Cardiac fibroblast (primary cell): ENCODE results near the gene PIM3.

Source experiments
- DNase-seq, 2 donors: peaks; one replicate each; pipeline versions ENCODE4 v3.0.0 to v3.0.0-alpha.2; 2010; ENCODE audit warnings: low read depth in 2 of 2
- H3K4me3 ChIP-seq, 2 donors: replicated peaks in 1 of 2; 1 replicate in 1 of 2; 2 replicates in 1 of 2; pipeline ENCODE4 v1.5.1; 2011; ENCODE audit warnings: low read depth in 2 of 2, low read length in 2 of 2, mild to moderate bottlenecking in 2 of 2, moderate library complexity in 1 of 2
- TF ChIP-seq, protein P1 (sequence below): IDR thresholded peaks from one replicate; pipeline ENCODE4 v1.5.1; 2011; ENCODE audit warnings: low read depth, mild to moderate bottlenecking, low read length, inconsistent platforms

Gene PIM3

DNA sequence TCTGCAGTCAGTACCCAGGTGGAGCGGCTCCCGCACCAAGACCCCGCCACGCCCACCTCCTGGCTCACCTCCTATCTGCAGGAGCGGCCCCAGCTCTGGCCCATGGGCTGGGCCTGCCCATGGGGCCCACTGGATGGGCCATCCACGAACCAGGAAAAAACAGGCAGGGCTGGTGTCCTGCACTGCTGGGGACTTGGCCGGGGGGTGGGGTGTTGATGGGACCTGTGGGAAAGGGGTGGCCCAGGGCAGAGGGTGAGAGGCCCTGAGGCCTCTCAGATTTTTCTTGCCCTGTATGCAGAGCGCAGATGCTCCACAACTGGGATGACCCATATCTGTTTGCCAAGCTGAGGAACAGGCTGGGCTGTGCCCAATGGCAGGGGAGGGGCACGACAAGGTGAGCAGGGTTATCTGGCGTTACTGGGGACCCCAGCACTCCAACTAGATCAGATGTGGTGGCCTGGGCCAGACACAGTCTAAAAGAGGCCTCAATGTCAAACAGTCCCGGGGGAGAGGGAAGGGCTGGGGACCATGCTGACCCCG lies 2.7 kb upstream of the PIM3 start:
- TF ChIP-seq, protein P1, sequence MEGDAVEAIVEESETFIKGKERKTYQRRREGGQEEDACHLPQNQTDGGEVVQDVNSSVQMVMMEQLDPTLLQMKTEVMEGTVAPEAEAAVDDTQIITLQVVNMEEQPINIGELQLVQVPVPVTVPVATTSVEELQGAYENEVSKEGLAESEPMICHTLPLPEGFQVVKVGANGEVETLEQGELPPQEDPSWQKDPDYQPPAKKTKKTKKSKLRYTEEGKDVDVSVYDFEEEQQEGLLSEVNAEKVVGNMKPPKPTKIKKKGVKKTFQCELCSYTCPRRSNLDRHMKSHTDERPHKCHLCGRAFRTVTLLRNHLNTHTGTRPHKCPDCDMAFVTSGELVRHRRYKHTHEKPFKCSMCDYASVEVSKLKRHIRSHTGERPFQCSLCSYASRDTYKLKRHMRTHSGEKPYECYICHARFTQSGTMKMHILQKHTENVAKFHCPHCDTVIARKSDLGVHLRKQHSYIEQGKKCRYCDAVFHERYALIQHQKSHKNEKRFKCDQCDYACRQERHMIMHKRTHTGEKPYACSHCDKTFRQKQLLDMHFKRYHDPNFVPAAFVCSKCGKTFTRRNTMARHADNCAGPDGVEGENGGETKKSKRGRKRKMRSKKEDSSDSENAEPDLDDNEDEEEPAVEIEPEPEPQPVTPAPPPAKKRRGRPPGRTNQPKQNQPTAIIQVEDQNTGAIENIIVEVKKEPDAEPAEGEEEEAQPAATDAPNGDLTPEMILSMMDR: no peak
- no peak for DNase-seq

DNA sequence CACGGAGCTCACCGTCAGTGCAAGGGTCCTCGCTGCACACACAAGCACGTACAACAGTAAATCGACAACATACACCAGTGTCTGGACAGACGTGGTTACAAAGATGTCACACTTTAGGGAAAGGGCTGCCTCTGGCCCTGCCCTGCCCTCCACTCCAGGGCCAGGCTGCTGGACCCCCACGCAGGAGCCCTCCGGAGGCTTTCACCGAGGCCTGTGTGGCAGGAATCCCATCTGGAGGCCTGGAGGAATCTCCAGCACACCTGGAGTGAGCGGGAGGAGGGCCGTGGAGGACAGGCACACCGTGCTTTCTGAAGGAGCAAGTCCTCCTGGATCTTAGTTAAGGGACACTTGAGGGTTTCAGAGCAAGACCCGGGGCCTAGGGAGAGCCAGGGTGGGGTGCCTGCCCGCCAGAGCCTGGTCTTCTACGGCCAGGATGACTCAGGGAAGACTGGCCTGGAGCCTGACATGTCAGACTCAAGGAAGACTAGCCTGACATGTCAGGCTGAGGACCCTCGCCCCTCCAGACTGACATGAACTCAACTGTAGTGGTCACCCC lies 2.1 kb upstream of the PIM3 start:
- DNase-seq: no peak
- no peak overlapping the region for H3K4me3 ChIP-seq
- TF ChIP-seq, protein P1: no peak

More for the DNA sequence above, 2.7 kb upstream of the PIM3 start:
- H3K4me3 ChIP-seq: no peak overlapping the region

DNA sequence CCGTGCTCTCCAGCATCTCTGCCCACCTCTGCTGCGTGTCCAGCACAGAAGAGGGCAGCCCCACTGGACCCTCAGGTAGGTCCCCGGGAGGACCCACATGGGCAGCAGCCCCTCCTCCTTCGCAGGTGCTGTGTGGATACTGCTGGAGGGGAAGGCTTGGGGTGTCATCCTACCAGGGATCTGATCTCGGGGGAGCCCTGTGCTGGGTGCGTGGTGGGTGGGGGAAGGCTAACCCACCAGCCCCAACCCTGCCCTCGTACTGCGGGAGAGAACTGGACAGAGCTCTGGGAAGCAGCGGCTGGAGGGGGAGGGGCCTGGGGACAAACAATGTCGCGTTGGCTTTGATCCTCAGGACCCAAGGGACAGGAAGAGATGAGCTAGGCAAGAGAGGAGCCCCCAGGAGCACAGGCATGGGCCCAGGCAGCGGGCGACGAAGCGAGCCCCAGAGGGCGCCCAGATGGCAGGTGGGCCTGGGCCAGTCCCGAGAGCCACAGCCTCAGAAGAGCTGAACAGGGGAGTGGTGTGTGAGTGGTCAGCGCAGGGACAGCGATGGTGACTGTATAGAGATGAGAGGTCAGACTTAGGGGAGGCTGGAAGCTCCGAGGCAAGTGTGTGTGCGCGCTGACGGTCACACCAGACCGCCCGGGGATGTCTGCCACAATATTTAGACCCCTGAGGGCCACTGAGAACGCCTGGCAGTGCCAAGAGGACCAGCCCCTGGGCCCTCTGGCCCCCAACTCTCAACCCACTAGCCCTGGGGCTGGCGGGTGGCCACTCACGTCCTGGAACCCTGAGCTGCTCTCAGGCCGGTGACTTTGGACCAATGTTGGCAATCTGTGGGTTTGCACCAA lies 1.4 kb upstream of the PIM3 start:
- H3K4me3 ChIP-seq: peak overlapping the region in 1 of 2 donors; percentile 72
- DNase-seq: no peak
- TF ChIP-seq, protein P1: no peak

DNA sequence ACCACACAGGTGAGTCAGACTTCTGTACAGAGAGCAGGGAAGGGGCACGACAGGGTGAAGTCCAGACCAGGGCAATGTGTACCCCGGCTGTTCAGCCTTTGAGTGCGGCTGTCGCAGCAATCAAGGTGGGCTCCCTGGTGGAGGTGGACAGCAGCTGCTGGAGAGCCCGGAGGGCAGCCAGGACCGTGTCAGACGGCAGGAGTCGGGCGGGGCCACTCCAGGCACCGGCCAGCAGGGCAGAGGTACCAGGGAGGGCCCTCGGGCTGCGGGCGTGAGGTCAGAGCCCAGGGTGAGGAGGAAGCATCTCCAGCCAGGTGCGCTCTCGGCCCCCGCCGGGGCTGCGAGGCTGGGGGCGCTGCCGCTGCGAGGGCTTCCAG lies 802 bp upstream of the PIM3 start:
- H3K4me3 ChIP-seq: peak overlapping the region; percentile 44 to 72
- DNase-seq: peak in 1 of 2 donors; percentile 49
- TF ChIP-seq, protein P1: no peak

DNA sequence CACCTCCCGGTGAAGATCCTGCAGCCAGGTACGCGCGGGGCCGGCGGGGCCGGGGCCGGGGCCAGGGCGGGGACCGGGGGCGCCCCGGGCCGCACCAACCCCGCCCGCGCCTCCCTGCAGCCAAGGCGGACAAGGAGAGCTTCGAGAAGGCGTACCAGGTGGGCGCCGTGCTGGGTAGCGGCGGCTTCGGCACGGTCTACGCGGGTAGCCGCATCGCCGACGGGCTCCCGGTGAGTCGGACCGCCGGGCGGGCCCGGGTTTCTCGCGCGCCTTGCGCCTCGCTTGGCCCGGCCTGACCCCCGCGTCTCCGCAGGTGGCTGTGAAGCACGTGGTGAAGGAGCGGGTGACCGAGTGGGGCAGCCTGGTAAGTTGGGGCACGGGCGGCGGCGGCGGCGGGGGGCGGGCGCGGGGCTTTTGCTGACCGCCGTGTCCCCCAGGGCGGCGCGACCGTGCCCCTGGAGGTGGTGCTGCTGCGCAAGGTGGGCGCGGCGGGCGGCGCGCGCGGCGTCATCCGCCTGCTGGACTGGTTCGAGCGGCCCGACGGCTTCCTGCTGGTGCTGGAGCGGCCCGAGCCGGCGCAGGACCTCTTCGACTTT lies 531 bp downstream of the PIM3 start:
- DNase-seq: peak; percentile 31 to 48
- peak overlapping the region; percentile 72 to 89 for H3K4me3 ChIP-seq
- TF ChIP-seq, protein P1: no peak

DNA sequence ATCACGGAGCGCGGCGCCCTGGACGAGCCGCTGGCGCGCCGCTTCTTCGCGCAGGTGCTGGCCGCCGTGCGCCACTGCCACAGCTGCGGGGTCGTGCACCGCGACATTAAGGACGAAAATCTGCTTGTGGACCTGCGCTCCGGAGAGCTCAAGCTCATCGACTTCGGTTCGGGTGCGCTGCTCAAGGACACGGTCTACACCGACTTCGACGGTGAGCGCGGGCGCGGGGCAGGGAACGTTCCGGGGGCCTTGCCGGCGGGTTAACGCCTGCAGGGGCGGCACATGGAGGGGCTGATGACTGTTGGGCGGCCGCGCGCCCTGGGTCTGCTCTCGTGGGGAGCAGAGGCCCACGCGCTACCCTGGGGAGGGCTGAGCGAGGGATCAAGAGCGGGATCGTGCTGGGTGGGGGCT lies 1.0 kb downstream of the PIM3 start:
- TF ChIP-seq, protein P1: no peak
- DNase-seq: peak in 1 of 2 donors; percentile 51
- peak overlapping the region; percentile 72 to 89 for H3K4me3 ChIP-seq
